Gastrocnemius medialis (tissue), 4 donors: Measurements from ENCODE around the gene HSFX1.
"Not testable (repeated sequence)": the region's sequence is repeated elsewhere in the genome, so short reads cannot be mapped to it uniquely, and the experiment has no call there.

ENCODE experiments used
- CTCF ChIP-seq, 5 experiments: fragments of 450-650 bp in 3 of 5; fragments of 200-600 bp in 2 of 5; sonication (generic) in 2 of 5; IDR thresholded peaks in 4 of 5; conservative IDR thresholded peaks in 1 of 5; 1 replicate in 4 of 5; 2 replicates in 1 of 5; pipeline ENCODE4 v1.5.1; 2016 to 2019; ENCODE audit warnings: antibody characterized with exemption in 5 of 5, mild to moderate bottlenecking in 3 of 5, moderate library complexity in 3 of 5
- POLR2A ChIP-seq, 2 donors: fragments of 450-650 bp; IDR thresholded peaks; one replicate each; pipeline ENCODE4 v1.6.1; 2017; ENCODE audit warnings: antibody characterized with exemption in 2 of 2, mild to moderate bottlenecking in 2 of 2, moderate library complexity in 2 of 2

- not testable (repeated sequence) for TF ChIP-seq POLR2A (IDR thresholded peaks at IDR 0.05); CTCF (IDR thresholded peaks at IDR 0.05 in 4 of 5, conservative IDR thresholded peaks at IDR 0.05 in 1 of 5)
These were observed 3.5 kb upstream of the HSFX1 start for GRCh38 chrX:149770344-149770743.
